ENCODE data around the gene HSPA13.
A peak's percentile ranks its signal among the peaks of the same experiment; 100 is the strongest.
"Not testable (repeated sequence)": the region's sequence is repeated elsewhere in the genome, so short reads cannot be mapped to it uniquely, and the experiment has no call there.

HSPA13 gene

GRCh38 chr21:14361958-14362357 lies 21.0 kb downstream of the HSPA13 start:
- no peak for TF ChIP-seq CTCF (IDR thresholded peaks at IDR 0.05; ENCODE audit: insufficient read depth, low read depth, low read length, missing control alignments)
- DNase-seq (ENCODE audit: low read depth): peak; percentile 97
- H3K4me3 ChIP-seq (ENCODE audit: low read length): no peak overlapping the region

GRCh38 chr21:14358775-14359174 lies 24.2 kb downstream of the HSPA13 start:
- no peak overlapping the region for H3K4me3 ChIP-seq (ENCODE audit: low read length)
- peak; percentile 81 for DNase-seq (ENCODE audit: low read depth)
- TF ChIP-seq CTCF (IDR thresholded peaks at IDR 0.05; ENCODE audit: insufficient read depth, low read depth, low read length, missing control alignments): no peak

DNA sequence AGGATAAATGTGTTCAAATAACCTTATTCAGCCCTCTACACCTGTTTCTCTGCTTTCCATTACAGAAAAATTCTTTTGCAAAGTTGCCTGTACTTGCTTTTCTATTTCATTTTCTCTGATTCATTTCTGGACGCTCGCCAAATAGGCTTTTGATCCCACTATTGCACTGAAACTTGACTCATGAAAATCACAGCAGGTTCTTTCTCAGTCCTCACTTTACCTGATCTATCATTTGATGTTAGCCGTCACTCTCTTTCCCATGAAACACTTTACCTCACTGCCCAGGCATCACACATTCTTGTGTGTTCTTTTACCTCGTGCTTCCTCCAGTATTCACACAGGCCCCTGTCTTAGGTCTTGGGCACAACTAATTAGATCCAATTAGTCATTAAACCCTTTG lies 26.2 kb downstream of the HSPA13 start:
- no peak overlapping the region for H3K4me3 ChIP-seq (ENCODE audit: low read length)
- DNase-seq (ENCODE audit: low read depth): peak; percentile 96
- TF ChIP-seq CTCF (IDR thresholded peaks at IDR 0.05; ENCODE audit: insufficient read depth, low read depth, low read length, missing control alignments): no peak

DNA sequence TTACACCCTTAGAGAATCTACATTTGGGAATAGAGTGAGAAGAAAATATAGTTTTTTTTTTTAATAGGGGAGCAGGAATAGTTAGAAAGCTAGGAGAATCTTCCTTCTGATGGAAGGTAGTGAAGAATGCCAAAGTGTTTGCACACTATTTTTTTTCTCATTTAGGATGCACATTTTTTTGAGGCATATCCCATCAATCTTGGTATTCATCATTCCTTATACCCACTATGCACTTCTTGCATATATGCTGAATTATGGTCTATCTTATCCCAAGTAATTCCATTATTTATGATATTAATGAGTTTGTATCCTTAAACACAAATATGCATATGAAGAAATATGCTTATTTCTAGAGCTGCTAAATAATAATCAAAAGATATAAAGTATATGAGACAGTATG lies 28.4 kb downstream of the HSPA13 start:
- no peak overlapping the region for H3K4me3 ChIP-seq (ENCODE audit: low read length)
- DNase-seq (ENCODE audit: low read depth): no peak
- no peak for TF ChIP-seq CTCF (IDR thresholded peaks at IDR 0.05; ENCODE audit: insufficient read depth, low read depth, low read length, missing control alignments)

DNA sequence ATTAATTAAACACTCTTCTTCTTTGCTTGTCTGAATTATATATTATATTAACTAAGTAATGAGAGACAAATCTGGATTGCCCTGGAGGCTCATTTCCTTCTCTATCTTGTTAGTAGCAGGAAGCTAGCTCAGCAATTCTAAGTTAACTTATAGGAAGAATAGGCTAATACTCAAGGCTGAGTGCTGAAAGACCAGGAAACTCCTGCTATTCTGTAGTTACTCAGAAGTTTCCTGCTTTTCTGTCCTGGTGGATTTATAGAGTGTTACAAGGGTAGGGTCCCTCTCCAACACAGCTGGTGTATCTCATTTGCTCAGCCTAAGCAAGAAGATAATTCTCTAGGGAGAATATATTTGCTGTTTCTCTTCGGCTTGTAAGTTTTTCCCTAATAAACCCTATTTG lies 29.2 kb downstream of the HSPA13 start:
- no peak for TF ChIP-seq CTCF (IDR thresholded peaks at IDR 0.05; ENCODE audit: insufficient read depth, low read depth, low read length, missing control alignments)
- peak; percentile 5 for DNase-seq (ENCODE audit: low read depth)
- H3K4me3 ChIP-seq (ENCODE audit: low read length): no peak overlapping the region

GRCh38 chr21:14353231-14353630 lies 29.7 kb downstream of the HSPA13 start:
- H3K4me3 ChIP-seq (ENCODE audit: low read length): no peak overlapping the region
- no peak for DNase-seq (ENCODE audit: low read depth)
- TF ChIP-seq CTCF (IDR thresholded peaks at IDR 0.05; ENCODE audit: insufficient read depth, low read depth, low read length, missing control alignments): no peak

DNA sequence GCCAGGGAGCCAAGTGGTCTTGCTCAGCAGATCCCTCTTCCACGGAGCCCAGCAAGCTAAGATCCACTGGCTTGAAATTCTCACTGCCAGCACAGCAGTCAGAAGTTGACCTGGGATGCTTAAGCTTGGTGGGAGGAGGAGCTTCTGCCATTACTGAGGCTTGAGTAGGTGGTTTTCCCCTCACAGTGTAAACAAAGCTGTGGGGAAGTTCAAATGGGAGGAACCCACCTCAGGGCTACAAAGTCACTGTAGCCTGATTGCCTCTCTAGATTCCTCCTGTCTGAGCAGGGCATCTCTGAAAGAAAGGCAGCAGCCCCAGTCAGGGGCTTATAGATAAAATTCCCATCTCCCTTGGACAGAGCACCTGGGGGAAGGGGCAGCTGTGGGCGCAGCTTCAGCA lies 55.6 kb downstream of the HSPA13 start:
- DNase-seq (ENCODE audit: low read depth); H3K4me3 ChIP-seq (ENCODE audit: low read length): not testable (repeated sequence)

DNA sequence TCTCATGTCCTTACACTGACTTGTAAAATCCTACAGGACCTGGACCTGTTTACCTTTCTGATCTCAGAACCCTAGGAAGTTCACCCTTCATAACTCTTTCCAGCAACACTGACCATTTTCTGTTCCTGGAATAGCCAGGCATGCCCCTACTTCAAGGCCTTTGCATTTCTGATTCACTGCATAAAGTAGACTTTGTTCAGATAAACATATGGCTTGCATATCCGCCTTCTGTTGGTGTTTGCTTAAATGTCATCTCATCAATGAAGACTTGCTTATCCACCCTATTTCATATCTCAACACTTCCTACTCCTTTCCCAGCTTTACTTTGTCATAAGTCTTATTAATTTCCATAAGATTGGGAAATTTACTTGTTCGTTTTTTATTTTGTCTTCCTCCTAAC lies 57.4 kb downstream of the HSPA13 start:
- H3K4me3 ChIP-seq (ENCODE audit: low read length): no peak overlapping the region
- no peak for TF ChIP-seq CTCF (IDR thresholded peaks at IDR 0.05; ENCODE audit: insufficient read depth, low read depth, low read length, missing control alignments)
- no peak for DNase-seq (ENCODE audit: low read depth)
